HEK293 (cell line): Measurements from ENCODE around the gene FGD1.

Experiments
- CTCF ChIA-PET: fragments of 350-600 bp; formaldehyde crosslinking; extraction: SDS; loops from one replicate; lab custom pipeline; 2021; ENCODE audit warnings: antibody characterized with exemption; lab: Yijun Ruan, JAX
- POLR2A ChIA-PET: fragments of 300-600 bp; formaldehyde crosslinking; extraction: SDS; loops from one replicate; lab custom pipeline; 2020; ENCODE audit warnings: antibody characterized with exemption, inconsistent platforms; lab: Yijun Ruan, JAX
- H3K27ac ChIP-seq: fragments of 200-500 bp; sonication (Bioruptor generic); 2 replicates; pipeline ENCODE4 v1.5.1; 2014; ENCODE audit warnings: low read depth, low read length, control low read depth, inconsistent platforms; ENCODE audit errors: extremely low read depth
- H3K36me3 ChIP-seq, 2 experiments: fragments of 200-500 bp in 1 of 2; sonication (Bioruptor generic) in 1 of 2; 1 replicate in 1 of 2; 2 replicates in 1 of 2; pipeline ENCODE4 v1.5.1; 2014 to 2017; ENCODE audit warnings: inconsistent platforms in 2 of 2, low read length in 2 of 2; ENCODE audit not compliant: control insufficient read depth in 2 of 2, insufficient read depth in 1 of 2
- H3K4me1 ChIP-seq: fragments of 200-500 bp; sonication (Bioruptor generic); 2 replicates; pipeline ENCODE4 v1.5.1; 2014; ENCODE audit warnings: mild to moderate bottlenecking, low read length, inconsistent platforms; ENCODE audit not compliant: control insufficient read depth, insufficient read depth
- H3K4me3 ChIP-seq: 2 replicates; pipeline ENCODE4 v1.5.1; 2011; ENCODE audit warnings: low read depth, mild to moderate bottlenecking, control low read depth, low read length, moderate library complexity
- H3K9me3 ChIP-seq: fragments of 200-500 bp; sonication (Bioruptor generic); 2 replicates; pipeline ENCODE4 v1.5.1; 2014; ENCODE audit warnings: low read depth, low read length, inconsistent platforms; ENCODE audit not compliant: control insufficient read depth, insufficient read depth
- BCL11A ChIP-seq: fragments of 450-650 bp; formaldehyde crosslinking; IDR thresholded peaks from 2 replicates; pipeline ENCODE4 v1.5.1; 2016; ENCODE audit warnings: low read depth, missing biosample characterization, missing genetic modification characterization
- BCL11B ChIP-seq: fragments of 450-650 bp; formaldehyde crosslinking; IDR thresholded peaks from 2 replicates; pipeline ENCODE4 v1.5.1; 2016; ENCODE audit warnings: low read depth, missing biosample characterization, missing genetic modification characterization
- EGR2 ChIP-seq: fragments of 450-650 bp; formaldehyde crosslinking; IDR thresholded peaks from 2 replicates; pipeline ENCODE4 v1.5.1; 2016; ENCODE audit warnings: low read depth, missing biosample characterization, missing genetic modification characterization
- SALL2 ChIP-seq: fragments of 450-650 bp; formaldehyde crosslinking; IDR thresholded peaks from 2 replicates; pipeline ENCODE4 v1.5.0; 2017; ENCODE audit warnings: missing biosample characterization, mild to moderate bottlenecking, missing genetic modification characterization, borderline replicate concordance
- SCRT2 ChIP-seq: fragments of 450-650 bp; formaldehyde crosslinking; IDR thresholded peaks from 2 replicates; pipeline ENCODE4 v1.5.1; 2016; ENCODE audit warnings: missing biosample characterization, missing genetic modification characterization
- WT1 ChIP-seq: fragments of 450-650 bp; formaldehyde crosslinking; IDR thresholded peaks from 2 replicates; pipeline ENCODE4 v1.5.1; 2016; ENCODE audit warnings: missing biosample characterization, missing genetic modification characterization
- YY1 ChIP-seq: fragments of 450-650 bp; formaldehyde crosslinking; IDR thresholded peaks from 2 replicates; pipeline ENCODE4 v1.5.1; 2018; ENCODE audit warnings: missing biosample characterization, missing genetic modification characterization
- ZFP41 ChIP-seq: fragments of 450-650 bp; formaldehyde crosslinking; IDR thresholded peaks from 2 replicates; pipeline ENCODE4 v1.5.1; 2016; ENCODE audit warnings: missing biosample characterization, missing genetic modification characterization, borderline replicate concordance
- ZFP69B ChIP-seq: fragments of 450-650 bp; formaldehyde crosslinking; IDR thresholded peaks from 2 replicates; pipeline ENCODE4 v1.5.1; 2016; ENCODE audit warnings: missing biosample characterization, missing genetic modification characterization
- ZIC2 ChIP-seq: fragments of 450-650 bp; formaldehyde crosslinking; IDR thresholded peaks from 2 replicates; pipeline ENCODE4 v1.5.1; 2016; ENCODE audit warnings: missing biosample characterization, missing genetic modification characterization
- ZNF112 ChIP-seq: fragments of 450-650 bp; formaldehyde crosslinking; IDR thresholded peaks from 2 replicates; pipeline ENCODE4 v1.5.0; 2017; ENCODE audit warnings: missing biosample characterization, missing genetic modification characterization
- ZNF121 ChIP-seq: fragments of 450-650 bp; formaldehyde crosslinking; IDR thresholded peaks from 2 replicates; pipeline ENCODE4 v1.5.1; 2016; ENCODE audit warnings: missing biosample characterization, missing genetic modification characterization
- ZNF23 ChIP-seq: fragments of 450-650 bp; formaldehyde crosslinking; IDR thresholded peaks from 2 replicates; pipeline ENCODE4 v1.5.1; 2016; ENCODE audit warnings: missing biosample characterization, missing genetic modification characterization, borderline replicate concordance
- ZNF24 ChIP-seq: fragments of 450-650 bp; formaldehyde crosslinking; IDR thresholded peaks from 2 replicates; pipeline ENCODE4 v1.5.1; 2016; ENCODE audit warnings: missing biosample characterization, missing genetic modification characterization
- ZNF341 ChIP-seq: fragments of 450-650 bp; formaldehyde crosslinking; IDR thresholded peaks from 2 replicates; pipeline ENCODE4; 2016; ENCODE audit warnings: low read depth, missing biosample characterization, missing genetic modification characterization
- ZNF514 ChIP-seq: fragments of 450-650 bp; formaldehyde crosslinking; IDR thresholded peaks from 2 replicates; pipeline ENCODE4 v1.5.1; 2016; ENCODE audit warnings: missing biosample characterization, missing genetic modification characterization
- ZNF596 ChIP-seq: fragments of 450-650 bp; IDR thresholded peaks from 2 replicates; pipeline ENCODE4 v1.5.0; 2018; ENCODE audit warnings: missing biosample characterization, mild to moderate bottlenecking, missing genetic modification characterization, moderate library complexity
- ZNF629 ChIP-seq: fragments of 450-650 bp; formaldehyde crosslinking; IDR thresholded peaks from 2 replicates; pipeline ENCODE4 v1.5.1; 2017; ENCODE audit warnings: missing biosample characterization, missing genetic modification characterization
- ZNF660 ChIP-seq: fragments of 450-650 bp; IDR thresholded peaks from 2 replicates; pipeline ENCODE4 v1.5.1; 2018; ENCODE audit warnings: missing biosample characterization, mild to moderate bottlenecking, missing genetic modification characterization
- ZNF701 ChIP-seq: fragments of 450-650 bp; formaldehyde crosslinking; IDR thresholded peaks from 2 replicates; pipeline ENCODE4 v1.5.1; 2016; ENCODE audit warnings: missing biosample characterization, missing genetic modification characterization
- ZNF707 ChIP-seq: fragments of 450-650 bp; formaldehyde crosslinking; IDR thresholded peaks from 2 replicates; pipeline ENCODE4 v1.5.1; 2016; ENCODE audit warnings: missing biosample characterization, missing genetic modification characterization
- ZNF791 ChIP-seq: fragments of 450-650 bp; formaldehyde crosslinking; IDR thresholded peaks from 2 replicates; pipeline ENCODE4 v1.5.1; 2016; ENCODE audit warnings: missing biosample characterization, missing genetic modification characterization
- ZNF830 ChIP-seq: fragments of 450-650 bp; IDR thresholded peaks from 2 replicates; pipeline ENCODE4 v1.5.0; 2018; ENCODE audit warnings: missing biosample characterization, missing genetic modification characterization, low read depth, mild to moderate bottlenecking, moderate library complexity
- ZNF837 ChIP-seq: fragments of 450-650 bp; formaldehyde crosslinking; IDR thresholded peaks from 2 replicates; pipeline ENCODE4 v1.5.1; 2016; ENCODE audit warnings: missing biosample characterization, missing genetic modification characterization
- ZXDB ChIP-seq: fragments of 450-650 bp; formaldehyde crosslinking; IDR thresholded peaks from 2 replicates; pipeline ENCODE4 v1.5.1; 2016; ENCODE audit warnings: missing biosample characterization, missing genetic modification characterization
- TF ChIP-seq, protein P1 (sequence below): fragments of 450-650 bp; formaldehyde crosslinking; IDR thresholded peaks from 2 replicates; pipeline ENCODE4 v1.5.1; 2016; ENCODE audit warnings: missing biosample characterization, missing genetic modification characterization
- TF ChIP-seq, protein P2 (sequence below): fragments of 450-650 bp; formaldehyde crosslinking; IDR thresholded peaks from 2 replicates; pipeline ENCODE4 v1.5.1; 2017; ENCODE audit warnings: missing biosample characterization, missing genetic modification characterization
- TF ChIP-seq, protein P3 (sequence below): fragments of 450-650 bp; formaldehyde crosslinking; IDR thresholded peaks from 2 replicates; pipeline ENCODE4 v1.5.1; 2016; ENCODE audit warnings: missing biosample characterization, missing genetic modification characterization, borderline replicate concordance
- TF ChIP-seq, protein P4 (sequence below): fragments of 450-650 bp; formaldehyde crosslinking; IDR thresholded peaks from 2 replicates; pipeline ENCODE4; 2016; ENCODE audit warnings: missing biosample characterization, missing genetic modification characterization
- TF ChIP-seq, protein P5 (sequence below): fragments of 450-650 bp; formaldehyde crosslinking; IDR thresholded peaks from 2 replicates; pipeline ENCODE4 v1.5.1; 2016; ENCODE audit warnings: missing biosample characterization, missing genetic modification characterization

Gene FGD1

DNA sequence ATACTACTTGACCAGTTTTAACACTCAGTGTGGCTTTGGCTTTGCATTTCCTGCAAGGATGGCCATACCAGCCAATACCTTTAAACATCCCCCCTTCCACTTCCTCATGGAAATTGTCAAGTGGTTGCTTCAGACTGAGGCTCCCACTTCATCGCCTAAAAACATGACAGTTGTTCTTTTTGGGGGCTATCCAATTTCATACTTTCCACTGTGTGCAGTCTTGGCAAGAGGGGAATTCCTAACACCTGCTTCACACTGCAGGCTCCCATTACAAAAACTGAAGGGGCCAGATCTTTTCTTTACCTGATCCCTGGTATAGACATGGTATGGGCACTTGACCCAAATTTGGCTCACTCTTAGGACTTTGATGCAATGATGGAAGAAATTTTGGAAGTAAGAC lies 84.3 kb downstream of the FGD1 start (continued):
- TF ChIP-seq ZNF23 (tag by site-specific recombination) (no peak), EGR2 (no peak), YY1 (tag by site-specific recombination) (no peak), ZNF701 (tag by site-specific recombination) (no peak), BCL11A (no peak), ZNF112 (tag by site-specific recombination) (no peak)
- TF ChIP-seq, protein P1, sequence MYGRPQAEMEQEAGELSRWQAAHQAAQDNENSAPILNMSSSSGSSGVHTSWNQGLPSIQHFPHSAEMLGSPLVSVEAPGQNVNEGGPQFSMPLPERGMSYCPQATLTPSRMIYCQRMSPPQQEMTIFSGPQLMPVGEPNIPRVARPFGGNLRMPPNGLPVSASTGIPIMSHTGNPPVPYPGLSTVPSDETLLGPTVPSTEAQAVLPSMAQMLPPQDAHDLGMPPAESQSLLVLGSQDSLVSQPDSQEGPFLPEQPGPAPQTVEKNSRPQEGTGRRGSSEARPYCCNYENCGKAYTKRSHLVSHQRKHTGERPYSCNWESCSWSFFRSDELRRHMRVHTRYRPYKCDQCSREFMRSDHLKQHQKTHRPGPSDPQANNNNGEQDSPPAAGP (tag by site-specific recombination), result no peak
- TF ChIP-seq, protein P2, sequence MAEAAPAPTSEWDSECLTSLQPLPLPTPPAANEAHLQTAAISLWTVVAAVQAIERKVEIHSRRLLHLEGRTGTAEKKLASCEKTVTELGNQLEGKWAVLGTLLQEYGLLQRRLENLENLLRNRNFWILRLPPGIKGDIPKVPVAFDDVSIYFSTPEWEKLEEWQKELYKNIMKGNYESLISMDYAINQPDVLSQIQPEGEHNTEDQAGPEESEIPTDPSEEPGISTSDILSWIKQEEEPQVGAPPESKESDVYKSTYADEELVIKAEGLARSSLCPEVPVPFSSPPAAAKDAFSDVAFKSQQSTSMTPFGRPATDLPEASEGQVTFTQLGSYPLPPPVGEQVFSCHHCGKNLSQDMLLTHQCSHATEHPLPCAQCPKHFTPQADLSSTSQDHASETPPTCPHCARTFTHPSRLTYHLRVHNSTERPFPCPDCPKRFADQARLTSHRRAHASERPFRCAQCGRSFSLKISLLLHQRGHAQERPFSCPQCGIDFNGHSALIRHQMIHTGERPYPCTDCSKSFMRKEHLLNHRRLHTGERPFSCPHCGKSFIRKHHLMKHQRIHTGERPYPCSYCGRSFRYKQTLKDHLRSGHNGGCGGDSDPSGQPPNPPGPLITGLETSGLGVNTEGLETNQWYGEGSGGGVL (tag by site-specific recombination), result no peak

DNA sequence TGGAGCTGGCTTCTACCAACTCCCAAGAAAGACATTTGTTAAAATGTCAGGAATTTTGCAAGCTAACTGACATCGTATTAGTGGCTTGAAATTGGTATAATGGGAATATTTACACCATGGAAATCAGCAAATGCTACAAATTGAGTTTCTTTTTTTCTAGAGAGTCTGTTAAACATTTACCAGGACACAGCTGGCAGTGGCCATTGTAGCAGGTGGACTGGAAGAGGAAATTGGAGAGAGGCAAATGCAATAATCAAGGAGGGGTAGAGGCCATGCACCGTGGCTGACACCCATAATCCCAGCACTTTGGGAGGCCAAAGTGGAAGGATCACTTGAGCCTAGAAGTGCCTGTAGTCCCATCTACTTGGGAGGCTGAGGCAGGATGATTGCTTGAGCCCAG lies 88.8 kb downstream of the FGD1 start:
- H3K4me3 ChIP-seq, result no peak overlapping the region
- H3K4me1 ChIP-seq, result no peaks in the 10 kb centered on the region
- ChIA-PET CTCF (interaction anchor here (0.5 to 0.6 kb wide), 2 partner anchors 63 to 212 kb away, joined by 4 to 5 read pairs; no protein-coding TSS in a partner anchor), POLR2A (interaction anchor here (0.7 kb wide), 1 partner anchor 211 kb away, joined by 6 read pairs; no protein-coding TSS in a partner anchor)
- no peak for TF ChIP-seq ZNF121 (tag by site-specific recombination)
- no peak for TF ChIP-seq BCL11B
- no peak for TF ChIP-seq ZNF341
- TF ChIP-seq ZNF791 (tag by site-specific recombination), result no peak
- no peak for TF ChIP-seq ZNF830 (tag by site-specific recombination)
- TF ChIP-seq ZXDB (tag by site-specific recombination), result no peak
- no peak for TF ChIP-seq ZNF596 (tag by site-specific recombination)
- no peak for TF ChIP-seq SALL2 (tag by site-specific recombination)
- no peak for TF ChIP-seq WT1
- TF ChIP-seq, all 188 proteins: peak for 0
- no peak overlapping the region for H3K27ac ChIP-seq
- no peaks in the 10 kb centered on the region for H3K9me3 ChIP-seq
- H3K36me3 ChIP-seq, result no peaks in the 10 kb centered on the region

DNA sequence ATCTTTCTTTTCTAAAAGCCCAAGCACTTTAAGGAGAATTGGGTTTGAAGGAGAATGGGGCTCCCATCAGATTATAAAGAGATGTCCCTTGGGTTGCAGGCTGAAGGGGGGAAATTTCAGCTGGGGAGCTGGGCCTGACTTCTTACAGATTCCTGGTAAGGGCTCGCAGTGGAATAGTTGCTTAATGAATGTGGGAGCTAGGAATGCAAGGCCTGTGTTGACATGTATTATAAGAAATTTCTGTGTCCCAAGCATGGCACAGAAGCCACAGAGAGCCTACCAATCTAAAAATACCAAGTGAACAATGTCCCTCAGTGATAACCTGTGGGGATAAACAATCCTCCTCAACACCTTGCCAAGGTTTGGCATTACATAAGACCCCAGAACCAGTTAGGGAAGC lies 98.9 kb downstream of the FGD1 start:
- Histone ChIP-seq H3K27ac (no peak overlapping the region), H3K4me3 (no peak overlapping the region), H3K9me3 (no peaks in the 10 kb centered on the region), H3K36me3 (no peaks in the 10 kb centered on the region), H3K4me1 (no peaks in the 10 kb centered on the region)
- ChIA-PET CTCF (no interaction called here), POLR2A (no interaction called here)
- TF ChIP-seq ZNF24 (tag by site-specific recombination), result no peak
- TF ChIP-seq ZNF514 (tag by site-specific recombination), result no peak
- no peak for TF ChIP-seq ZNF837 (tag by site-specific recombination)
- no peak for TF ChIP-seq ZIC2
- TF ChIP-seq ZFP69B (tag by site-specific recombination), result no peak
- no peak for TF ChIP-seq ZFP41 (tag by site-specific recombination)
- TF ChIP-seq, protein P3, sequence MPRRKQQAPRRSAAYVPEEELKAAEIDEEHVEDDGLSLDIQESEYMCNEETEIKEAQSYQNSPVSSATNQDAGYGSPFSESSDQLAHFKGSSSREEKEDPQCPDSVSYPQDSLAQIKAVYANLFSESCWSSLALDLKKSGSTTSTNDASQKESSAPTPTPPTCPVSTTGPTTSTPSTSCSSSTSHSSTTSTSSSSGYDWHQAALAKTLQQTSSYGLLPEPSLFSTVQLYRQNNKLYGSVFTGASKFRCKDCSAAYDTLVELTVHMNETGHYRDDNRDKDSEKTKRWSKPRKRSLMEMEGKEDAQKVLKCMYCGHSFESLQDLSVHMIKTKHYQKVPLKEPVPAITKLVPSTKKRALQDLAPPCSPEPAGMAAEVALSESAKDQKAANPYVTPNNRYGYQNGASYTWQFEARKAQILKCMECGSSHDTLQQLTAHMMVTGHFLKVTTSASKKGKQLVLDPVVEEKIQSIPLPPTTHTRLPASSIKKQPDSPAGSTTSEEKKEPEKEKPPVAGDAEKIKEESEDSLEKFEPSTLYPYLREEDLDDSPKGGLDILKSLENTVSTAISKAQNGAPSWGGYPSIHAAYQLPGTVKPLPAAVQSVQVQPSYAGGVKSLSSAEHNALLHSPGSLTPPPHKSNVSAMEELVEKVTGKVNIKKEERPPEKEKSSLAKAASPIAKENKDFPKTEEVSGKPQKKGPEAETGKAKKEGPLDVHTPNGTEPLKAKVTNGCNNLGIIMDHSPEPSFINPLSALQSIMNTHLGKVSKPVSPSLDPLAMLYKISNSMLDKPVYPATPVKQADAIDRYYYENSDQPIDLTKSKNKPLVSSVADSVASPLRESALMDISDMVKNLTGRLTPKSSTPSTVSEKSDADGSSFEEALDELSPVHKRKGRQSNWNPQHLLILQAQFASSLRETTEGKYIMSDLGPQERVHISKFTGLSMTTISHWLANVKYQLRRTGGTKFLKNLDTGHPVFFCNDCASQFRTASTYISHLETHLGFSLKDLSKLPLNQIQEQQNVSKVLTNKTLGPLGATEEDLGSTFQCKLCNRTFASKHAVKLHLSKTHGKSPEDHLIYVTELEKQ (tag by site-specific recombination), result no peak
- no peak for TF ChIP-seq ZNF660 (tag by site-specific recombination)
- TF ChIP-seq, protein P4, sequence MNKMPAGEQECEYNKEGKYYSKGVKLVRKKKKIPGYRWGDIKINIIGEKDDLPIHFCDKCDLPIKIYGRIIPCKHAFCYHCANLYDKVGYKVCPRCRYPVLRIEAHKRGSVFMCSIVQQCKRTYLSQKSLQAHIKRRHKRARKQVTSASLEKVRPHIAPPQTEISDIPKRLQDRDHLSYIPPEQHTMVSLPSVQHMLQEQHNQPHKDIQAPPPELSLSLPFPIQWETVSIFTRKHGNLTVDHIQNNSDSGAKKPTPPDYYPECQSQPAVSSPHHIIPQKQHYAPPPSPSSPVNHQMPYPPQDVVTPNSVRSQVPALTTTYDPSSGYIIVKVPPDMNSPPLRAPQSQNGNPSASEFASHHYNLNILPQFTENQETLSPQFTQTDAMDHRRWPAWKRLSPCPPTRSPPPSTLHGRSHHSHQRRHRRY (tag by site-specific recombination), result no peak
- TF ChIP-seq, protein P5, sequence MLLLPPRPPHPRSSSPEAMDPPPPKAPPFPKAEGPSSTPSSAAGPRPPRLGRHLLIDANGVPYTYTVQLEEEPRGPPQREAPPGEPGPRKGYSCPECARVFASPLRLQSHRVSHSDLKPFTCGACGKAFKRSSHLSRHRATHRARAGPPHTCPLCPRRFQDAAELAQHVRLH (tag by site-specific recombination), result no peak
- TF ChIP-seq ZNF629 (tag by site-specific recombination), result no peak
- no peak for TF ChIP-seq ZNF707 (tag by site-specific recombination)
- TF ChIP-seq SCRT2, result no peak
